HG02973 (cell line): ENCODE data around the gene ASCC3.
"Not testable (repeated sequence)": the region's sequence is repeated elsewhere in the genome, so short reads cannot be mapped to it uniquely, and the experiment has no call there.

Source experiments
- ATAC-seq: cut with Tn5 transposase; IDR thresholded peaks from one replicate; pipeline ENCODE4 v1.9.1; 2021; ENCODE audit warnings: moderate library complexity; ENCODE audit not compliant: unreplicated experiment

Gene ASCC3

DNA sequence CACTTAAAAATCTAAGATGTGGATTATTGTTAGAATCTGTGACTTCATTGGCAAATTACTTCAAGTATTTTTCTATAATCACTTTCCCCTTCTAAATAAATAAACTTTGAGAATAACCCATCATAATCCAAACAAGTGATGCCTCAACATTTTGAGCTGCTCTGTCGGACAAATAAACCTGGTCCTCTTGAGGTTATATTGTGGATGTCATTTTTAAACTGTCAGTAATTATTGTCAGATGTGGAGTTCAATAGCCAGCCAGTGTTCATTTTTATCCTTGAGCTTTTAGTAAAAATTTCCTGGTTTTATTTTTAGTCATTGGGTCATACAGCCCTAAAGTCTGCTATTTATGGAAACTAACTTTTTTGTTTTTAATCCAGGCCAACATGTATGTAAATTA is 9.5 kb upstream of the ASCC3 start:
- not testable (repeated sequence) for ATAC-seq

GRCh38 chr6:100889351-100889750 is 8.2 kb upstream of the ASCC3 start:
- ATAC-seq, result no peak

- no peak for ATAC-seq
Observed at GRCh38 chr6:100886076-100886475, 4.9 kb upstream of the ASCC3 start.

GRCh38 chr6:100883347-100883746 is 2.2 kb upstream of the ASCC3 start:
- ATAC-seq, result no peak

GRCh38 chr6:100881707-100882040 is 545 bp upstream of the ASCC3 start:
- ATAC-seq, result no peak

GRCh38 chr6:100880149-100880852 is 828 bp downstream of the ASCC3 start:
- no peak for ATAC-seq

- no peak for ATAC-seq
Observed at GRCh38 chr6:100879317-100879716, 1.8 kb downstream of the ASCC3 start.

GRCh38 chr6:100877851-100878250 is 3.3 kb downstream of the ASCC3 start:
- no peak for ATAC-seq

- ATAC-seq, result no peak
Observed at GRCh38 chr6:100876251-100876650, 4.9 kb downstream of the ASCC3 start.

- ATAC-seq, result no peak
Observed at GRCh38 chr6:100865525-100865924, 15.6 kb downstream of the ASCC3 start.

GRCh38 chr6:100862063-100862462 is 19.1 kb downstream of the ASCC3 start:
- ATAC-seq, result no peak

DNA sequence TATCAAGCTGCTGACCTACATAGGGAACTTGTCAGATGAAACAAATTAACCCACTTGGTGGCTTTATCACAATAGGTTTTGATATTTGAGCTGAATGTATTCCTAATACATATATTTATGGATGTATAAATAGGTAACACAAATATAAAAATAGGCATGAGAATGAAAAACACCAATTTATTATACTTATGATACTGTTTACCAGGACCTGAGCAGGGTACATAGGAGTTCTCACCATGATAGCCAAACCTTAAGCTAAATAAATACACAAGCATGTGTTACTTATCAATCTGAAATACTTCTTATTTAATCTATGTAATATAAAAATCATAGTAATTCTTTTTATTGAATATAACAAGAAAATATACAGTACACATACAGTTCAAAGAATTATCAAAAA is 25.0 kb downstream of the ASCC3 start:
- no peak for ATAC-seq

DNA sequence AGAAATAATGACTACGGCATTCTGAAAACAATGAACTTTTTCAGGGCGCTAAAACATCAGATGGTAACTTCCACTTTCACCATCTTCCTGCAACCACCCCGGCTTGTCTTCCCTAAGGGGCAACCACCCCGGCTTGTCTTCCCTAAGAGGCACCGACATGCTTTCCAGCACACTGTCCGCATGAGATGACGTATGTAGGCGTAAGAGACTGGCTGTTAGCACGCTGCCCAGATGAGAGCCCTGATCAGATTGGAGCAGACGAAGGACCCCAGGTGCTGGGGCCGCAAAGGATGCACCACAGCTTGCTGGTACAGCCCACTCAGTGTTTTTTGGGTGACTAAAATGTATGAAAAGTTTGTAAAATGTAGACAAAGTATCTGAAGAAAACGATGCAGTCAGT is 29.3 kb downstream of the ASCC3 start:
- no peak for ATAC-seq

- no peak for ATAC-seq
Observed at GRCh38 chr6:100850174-100850573, 31.0 kb downstream of the ASCC3 start.

DNA sequence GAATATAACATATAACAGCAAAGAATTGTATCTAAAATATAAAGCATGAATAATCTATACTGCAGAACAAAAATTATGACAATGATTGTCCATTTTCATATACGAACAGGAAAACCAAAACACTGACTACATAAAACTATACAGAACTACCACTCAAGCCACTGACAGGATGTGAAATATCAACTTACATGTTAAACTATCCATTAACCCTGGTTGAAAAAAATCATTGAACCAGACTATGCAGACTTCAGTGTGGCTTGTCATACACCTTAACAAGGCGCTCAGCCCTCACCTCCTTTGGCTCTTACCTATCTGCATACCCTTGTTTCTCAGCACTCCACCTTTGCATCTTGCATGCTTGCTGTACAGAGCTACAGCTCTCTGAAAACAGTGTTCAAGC is 34.9 kb downstream of the ASCC3 start:
- ATAC-seq, result no peak

- no peak for ATAC-seq
Observed at GRCh38 chr6:100845676-100846075, 35.5 kb downstream of the ASCC3 start.

- no peak for ATAC-seq
Observed at GRCh38 chr6:100839419-100839818, 41.7 kb downstream of the ASCC3 start.

- ATAC-seq, result no peak
Observed at GRCh38 chr6:100838011-100838410, 43.1 kb downstream of the ASCC3 start.

GRCh38 chr6:100833972-100834574 is 47.1 kb downstream of the ASCC3 start:
- no peak for ATAC-seq

- ATAC-seq, result not testable (repeated sequence)
Observed at GRCh38 chr6:100829077-100829595, 52.0 kb downstream of the ASCC3 start.

- no peak for ATAC-seq
Observed at GRCh38 chr6:100823041-100823440, 58.1 kb downstream of the ASCC3 start.

DNA sequence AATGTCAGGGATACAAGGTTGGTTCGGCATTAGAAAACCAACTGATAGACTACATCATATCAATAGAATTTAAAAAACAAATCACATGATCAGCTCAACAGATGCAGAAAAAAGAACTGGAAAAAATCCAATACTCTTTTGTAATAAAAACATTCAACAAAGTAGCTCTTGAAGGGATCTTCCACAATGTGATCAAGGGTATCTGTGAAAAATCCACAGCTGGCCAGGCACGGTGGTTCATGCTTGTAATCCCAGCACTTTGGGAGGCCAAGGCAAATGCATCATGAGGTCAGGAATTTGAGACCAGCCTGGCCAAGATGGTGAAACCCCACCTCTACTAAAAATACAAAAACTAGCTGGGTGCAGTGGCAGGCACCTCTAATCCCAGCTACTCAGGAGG is 63.1 kb downstream of the ASCC3 start:
- no peak for ATAC-seq

DNA sequence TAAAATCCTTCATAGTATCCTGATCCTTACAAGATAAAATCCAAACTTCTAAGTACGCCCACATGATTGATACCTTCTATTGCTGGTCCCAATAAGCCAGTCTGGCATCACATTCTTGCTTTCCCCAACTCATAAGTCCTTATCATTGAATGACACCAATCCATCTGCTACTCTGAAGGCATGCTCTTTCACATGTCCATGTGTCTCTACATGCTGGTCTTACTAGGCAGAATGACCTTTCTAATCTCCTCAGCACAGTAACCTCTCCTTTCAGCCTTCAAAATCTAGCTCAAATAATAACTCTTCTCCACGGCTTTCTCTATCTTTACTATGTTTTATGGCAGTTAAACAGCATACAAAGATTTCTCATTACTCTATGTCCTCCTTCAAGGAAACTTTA is 71.1 kb downstream of the ASCC3 start:
- no peak for ATAC-seq
